ENCODE results near the gene ENGASE.

Gene ENGASE

GRCh38 chr17:79092567-79092966 is 17.9 kb downstream of the ENGASE start:
- no peak for DNase-seq (ENCODE audit: low read depth)

DNA sequence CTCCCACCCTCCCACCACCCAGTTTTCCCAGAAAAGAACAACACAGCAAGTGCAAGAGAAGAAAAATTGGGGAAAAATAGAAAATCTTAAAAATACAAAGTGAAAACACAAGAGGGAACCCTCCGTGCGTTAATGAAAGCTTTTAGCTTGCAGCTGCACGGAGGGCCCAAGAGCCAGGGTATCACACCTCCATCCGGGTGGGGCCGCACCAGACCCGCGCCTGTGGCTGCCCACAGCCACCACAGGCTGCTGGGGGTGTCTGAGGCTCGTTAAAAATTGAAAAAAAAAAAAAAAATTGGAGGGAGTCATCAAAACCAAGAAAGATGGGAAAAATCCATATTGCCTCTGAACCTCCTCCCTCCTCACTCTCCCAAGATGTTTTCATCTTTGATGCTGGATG is 18.6 kb downstream of the ENGASE start:
- no peak for DNase-seq (ENCODE audit: low read depth)

GRCh38 chr17:79094261-79094660 is 19.6 kb downstream of the ENGASE start:
- DNase-seq (ENCODE audit: low read depth): no peak

DNA sequence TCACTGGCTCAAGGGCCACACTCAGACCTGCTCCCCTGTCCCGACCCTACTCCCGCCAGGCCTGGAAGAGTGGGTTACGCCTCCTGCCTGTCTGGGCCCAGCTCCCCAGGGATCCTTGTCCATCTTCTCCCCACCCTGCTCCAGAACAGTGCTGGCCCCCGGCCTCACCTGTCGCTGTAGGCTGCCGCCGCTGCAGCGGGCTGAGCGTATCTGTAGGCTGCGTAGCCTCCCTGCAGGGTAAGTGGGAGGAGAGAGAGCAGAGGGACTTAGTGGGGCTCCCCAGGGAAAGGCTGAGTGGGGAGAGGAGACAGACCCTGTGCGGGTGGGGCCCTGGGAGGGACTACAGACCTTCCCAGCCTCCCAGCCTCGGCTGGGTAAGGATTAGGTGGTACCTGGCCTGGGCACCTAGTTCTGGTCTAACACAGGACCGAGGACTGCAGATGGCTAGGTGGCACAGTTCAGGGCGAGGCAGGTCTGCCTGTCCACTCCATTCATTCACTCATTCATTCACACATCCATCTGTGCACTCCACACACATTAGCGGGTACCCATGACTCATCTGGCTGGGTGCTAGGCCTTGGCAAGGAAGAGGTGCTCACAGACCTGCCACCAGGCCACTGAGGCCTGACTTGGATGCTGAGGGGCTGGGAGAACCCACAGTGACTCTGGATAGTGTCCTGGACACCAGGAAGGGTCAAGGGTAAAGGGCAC is 20.9 kb downstream of the ENGASE start:
- DNase-seq (ENCODE audit: low read depth): no peak

GRCh38 chr17:79096477-79096876 is 21.9 kb downstream of the ENGASE start:
- no peak for DNase-seq (ENCODE audit: low read depth)

- DNase-seq (ENCODE audit: low read depth): no peak
These were observed 22.8 kb downstream of the ENGASE start for GRCh38 chr17:79097226-79098055.

- DNase-seq (ENCODE audit: low read depth): no peak
These were observed 23.8 kb downstream of the ENGASE start for GRCh38 chr17:79098282-79098867.

GRCh38 chr17:79100405-79100804 is 25.8 kb downstream of the ENGASE start:
- DNase-seq (ENCODE audit: low read depth): no peak

- no peak for DNase-seq (ENCODE audit: low read depth)
These were observed 26.6 kb downstream of the ENGASE start for GRCh38 chr17:79101111-79101673.

DNA sequence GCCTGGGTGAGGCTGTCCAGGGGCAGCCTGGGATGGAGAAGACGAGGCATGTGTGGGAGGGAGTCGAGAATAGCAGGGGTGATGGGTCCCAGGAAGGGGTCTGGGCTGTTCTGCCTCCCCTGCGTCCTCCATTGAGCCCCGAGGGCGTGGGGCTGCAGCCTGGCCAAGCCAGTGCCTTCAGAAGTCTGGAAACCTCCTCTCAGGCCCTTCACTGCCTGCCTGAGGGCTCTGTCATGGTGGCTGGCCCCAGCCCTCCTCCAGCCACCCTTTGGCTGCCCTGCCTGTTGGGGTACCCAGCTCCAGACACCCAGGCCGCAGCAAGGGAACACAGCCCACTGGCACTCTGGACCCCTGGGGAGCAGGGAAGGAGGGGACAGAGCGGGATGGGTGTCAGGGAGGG is 27.6 kb downstream of the ENGASE start:
- no peak for DNase-seq (ENCODE audit: low read depth)

GRCh38 chr17:79104898-79105600 is 30.4 kb downstream of the ENGASE start:
- no peak for DNase-seq (ENCODE audit: low read depth)

GRCh38 chr17:79105937-79106336 is 31.3 kb downstream of the ENGASE start:
- DNase-seq (ENCODE audit: low read depth): no peak

DNA sequence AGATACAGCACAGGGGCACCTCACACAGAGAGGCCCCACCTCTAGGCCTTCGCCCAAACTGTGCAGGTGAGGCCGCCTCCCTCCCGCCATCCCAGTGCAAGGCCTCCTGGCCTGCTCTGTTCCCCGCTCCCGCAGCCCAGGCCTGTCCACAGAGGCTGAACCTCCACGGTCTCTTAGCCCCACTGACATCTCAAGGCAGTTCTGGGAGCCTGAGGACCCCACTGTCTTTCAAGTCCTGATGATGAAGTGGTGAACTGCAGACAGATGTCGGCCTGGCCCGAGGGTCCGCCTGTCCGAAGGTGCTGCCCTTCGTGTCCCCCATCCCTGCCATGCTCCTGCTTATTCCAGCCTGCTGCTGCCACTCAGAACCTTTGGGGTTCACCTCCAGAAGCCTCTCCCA is 32.3 kb downstream of the ENGASE start:
- no peak for DNase-seq (ENCODE audit: low read depth)

DNA sequence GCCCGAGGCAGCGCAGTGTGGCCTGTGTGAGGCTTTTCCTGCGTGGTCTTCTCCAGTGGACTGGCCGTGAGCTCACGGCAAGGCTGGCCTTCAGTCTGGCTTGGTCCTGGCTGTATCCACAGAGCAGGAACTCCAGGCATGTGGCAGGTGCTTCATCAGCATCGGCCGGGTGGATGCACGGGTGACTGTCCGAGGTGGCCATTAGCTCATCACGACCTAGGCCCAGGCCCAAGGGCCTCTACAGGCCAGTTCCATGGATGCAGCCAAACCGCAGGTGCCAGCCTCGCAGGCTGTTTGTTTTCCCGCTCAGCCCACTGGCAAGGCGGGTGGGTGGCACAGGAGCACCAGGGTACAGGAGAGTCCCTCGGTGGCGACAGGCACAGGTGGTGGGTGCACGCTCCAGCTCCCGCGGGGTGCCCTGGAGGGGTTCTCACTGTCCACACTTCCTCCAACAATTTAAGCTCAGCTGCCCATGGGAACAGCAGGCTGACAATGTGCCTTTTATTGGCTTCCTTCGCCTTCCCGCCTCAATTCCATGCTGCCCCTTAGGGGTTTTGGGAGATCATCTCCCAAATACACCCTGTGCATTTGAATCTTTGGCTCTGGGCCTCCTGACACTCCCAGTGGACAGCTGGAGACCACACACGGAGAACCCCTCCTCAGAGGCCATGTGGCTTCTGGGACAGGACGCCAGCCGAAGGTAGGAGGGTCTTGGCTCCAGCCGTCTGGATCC is 33.0 kb downstream of the ENGASE start:
- no peak for DNase-seq (ENCODE audit: low read depth)

DNA sequence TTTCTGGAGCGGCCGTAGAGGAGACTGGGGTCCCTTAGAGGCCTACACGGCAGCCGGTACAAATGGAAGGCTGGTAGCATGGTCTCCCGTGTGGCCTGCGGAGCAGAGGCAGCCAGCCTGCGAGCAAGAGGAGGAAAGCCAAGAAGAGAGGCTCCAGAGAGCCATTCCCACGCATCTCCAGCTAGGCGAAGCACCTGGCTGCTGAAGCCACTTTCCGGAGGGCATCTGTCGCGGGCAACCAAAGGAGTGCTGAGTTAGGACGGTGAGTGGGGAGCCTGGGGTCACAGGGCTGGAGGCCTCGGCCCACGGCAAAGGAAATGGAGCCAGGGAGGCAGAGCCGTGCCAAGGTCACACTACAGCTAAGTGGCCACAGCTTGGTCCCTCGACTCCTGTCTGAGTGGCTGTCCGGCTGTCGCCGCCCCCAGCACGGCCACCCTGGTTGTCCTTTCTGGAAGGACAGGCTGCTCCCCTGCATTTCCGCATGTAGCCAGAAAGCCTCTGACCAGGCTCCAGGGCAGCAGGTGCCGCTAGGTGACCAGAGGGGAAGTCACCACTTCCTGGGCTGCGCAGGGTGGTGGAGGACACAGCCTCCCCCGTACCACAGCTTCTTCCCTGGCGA is 33.7 kb downstream of the ENGASE start:
- no peak for DNase-seq (ENCODE audit: low read depth)

DNA sequence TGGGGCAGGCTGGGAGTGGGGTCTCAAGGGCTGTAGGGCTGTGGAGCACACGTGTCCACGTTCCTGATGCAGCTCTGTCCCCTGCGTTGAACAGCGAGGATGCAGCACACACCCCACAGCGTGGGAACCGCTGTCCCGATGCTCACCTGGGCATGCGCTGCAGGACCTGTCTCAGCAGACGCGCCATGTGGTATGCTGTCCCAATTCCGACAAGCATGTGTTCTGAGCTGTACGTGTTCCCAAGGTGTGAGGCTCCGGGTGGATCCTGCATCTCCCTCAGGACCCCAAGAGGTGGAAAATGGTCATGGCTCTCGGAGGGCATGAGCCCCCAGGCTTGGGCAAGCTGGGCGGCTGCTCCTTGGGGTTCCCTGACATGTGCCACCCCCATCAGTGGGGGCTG is 34.2 kb downstream of the ENGASE start:
- no peak for DNase-seq (ENCODE audit: low read depth)

DNA sequence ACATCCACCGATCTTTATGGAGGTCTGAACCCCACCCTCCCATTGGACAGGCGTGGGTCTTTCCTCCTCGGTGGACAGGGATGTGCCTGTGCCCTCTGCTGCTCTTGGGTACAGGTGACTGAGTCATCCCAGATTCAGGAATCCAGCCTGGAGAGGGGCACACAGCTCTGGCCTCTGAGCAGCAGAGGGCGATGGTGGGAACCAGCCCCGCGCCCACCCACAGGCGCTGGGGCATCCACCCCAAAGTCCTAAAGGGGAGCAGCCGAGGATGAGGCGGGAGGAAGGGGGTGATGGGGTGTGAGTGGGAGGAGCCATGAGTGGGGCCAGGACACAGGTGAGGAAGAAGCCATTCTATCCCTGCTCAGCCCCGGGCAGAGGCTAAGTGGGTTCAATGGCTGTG is 35.0 kb downstream of the ENGASE start:
- no peak for DNase-seq (ENCODE audit: low read depth)

GRCh38 chr17:79111097-79111496 is 36.5 kb downstream of the ENGASE start:
- no peak for DNase-seq (ENCODE audit: low read depth)

- DNase-seq (ENCODE audit: low read depth): no peak
These were observed 37.8 kb downstream of the ENGASE start for GRCh38 chr17:79112471-79112870.

DNA sequence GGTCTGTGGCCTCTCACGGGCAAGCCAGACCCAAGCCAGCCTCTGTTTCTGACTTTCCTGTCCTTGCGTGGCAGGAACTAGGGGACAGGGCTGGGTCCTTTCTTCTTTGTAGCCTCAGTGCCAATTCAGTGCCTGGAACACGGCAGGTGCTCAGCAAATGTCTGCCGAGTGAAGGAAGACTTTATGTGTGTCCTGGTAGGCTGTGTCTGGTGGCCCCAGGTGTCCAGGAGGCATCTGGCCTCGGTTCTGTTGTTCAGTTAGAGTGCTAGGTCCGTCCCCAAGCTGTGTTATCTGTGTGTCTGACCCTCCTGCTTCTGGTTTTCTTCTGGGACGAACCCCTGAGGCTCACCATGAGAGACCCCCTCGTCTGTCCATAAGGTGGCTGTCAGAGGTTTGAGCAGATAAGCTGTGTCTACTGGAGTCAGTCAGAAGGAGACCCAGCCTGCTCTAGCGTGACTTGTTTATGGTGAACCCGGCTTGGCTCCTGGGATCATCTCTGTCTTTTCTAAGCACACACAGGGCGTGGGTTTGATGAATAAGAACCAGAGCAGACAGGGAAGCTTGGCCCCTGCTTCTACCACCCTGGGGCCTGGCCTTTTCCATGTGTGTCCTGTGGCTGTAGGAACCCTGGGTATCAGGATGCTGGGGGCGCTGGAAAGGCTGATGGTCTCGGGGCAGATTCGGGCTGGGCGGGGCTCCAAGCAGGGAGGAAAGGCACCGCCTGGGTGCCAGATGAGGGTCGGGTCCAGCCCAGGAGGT is 39.3 kb downstream of the ENGASE start:
- DNase-seq (ENCODE audit: low read depth): no peak

All from activated T-helper 1 cell treated with Interleukin-2 at 50 U/mL for 16 hours (primary cell).